ENCODE data around the gene CASKIN1.

DNA sequence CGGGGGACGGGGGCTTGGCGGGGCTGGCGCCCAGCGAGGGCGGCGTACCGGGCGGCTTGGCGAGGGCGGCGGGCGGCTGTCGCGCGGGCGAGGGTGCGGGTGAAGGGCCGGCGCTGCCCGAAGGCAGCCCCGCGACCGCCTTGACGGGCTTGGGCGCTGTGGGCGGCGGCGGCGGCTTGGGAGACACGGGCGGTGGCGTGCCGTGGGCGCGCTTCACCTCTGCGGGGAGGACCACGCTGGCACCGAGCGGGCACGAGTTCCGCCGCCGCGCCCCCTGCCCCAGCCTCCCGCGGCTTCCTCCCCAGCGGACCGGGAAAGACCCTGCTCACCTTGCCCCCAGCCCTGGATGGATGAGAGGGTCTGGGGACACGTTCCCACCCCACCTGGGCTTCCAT is 17.3 kb downstream of the CASKIN1 start:
- TF ChIP-seq, protein P1, sequence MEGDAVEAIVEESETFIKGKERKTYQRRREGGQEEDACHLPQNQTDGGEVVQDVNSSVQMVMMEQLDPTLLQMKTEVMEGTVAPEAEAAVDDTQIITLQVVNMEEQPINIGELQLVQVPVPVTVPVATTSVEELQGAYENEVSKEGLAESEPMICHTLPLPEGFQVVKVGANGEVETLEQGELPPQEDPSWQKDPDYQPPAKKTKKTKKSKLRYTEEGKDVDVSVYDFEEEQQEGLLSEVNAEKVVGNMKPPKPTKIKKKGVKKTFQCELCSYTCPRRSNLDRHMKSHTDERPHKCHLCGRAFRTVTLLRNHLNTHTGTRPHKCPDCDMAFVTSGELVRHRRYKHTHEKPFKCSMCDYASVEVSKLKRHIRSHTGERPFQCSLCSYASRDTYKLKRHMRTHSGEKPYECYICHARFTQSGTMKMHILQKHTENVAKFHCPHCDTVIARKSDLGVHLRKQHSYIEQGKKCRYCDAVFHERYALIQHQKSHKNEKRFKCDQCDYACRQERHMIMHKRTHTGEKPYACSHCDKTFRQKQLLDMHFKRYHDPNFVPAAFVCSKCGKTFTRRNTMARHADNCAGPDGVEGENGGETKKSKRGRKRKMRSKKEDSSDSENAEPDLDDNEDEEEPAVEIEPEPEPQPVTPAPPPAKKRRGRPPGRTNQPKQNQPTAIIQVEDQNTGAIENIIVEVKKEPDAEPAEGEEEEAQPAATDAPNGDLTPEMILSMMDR (IDR thresholded peaks at IDR 0.05) = no peak
- TF ChIP-seq POLR2A (IDR thresholded peaks at IDR 0.05) = no peak
